ENCODE results near the gene SPTBN1.

The SPTBN1 gene

DNA sequence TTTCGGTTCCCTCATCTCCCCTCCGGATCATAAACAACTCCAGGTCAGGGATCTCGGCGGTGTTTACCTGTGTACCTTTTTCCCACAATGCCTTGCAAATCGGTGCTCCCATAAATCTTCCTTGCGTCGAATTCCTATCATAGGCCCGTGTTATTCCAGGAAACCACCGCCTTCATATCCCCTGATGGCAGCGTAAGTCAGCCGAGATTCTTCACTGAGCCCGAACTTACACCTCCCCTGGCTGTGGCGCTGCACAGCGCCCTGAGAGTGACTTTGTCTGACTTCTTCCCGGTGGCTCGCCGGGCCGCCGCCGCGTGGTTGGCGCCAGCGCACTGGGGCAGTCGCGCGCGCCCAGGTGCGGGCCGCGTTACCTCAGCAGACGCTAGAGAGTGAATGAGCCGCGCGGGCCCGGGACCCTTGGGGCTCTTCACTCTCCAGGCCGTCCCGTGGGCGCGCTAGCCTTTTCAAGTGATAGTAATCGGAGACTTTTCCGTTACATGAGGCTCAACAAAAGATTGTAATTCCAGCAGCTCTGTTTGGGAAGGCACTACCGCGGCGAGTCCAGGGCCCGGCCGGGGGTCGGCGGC, 101.6 kb downstream of the SPTBN1 start:
- DNase-seq, result peak; percentile 74

DNA sequence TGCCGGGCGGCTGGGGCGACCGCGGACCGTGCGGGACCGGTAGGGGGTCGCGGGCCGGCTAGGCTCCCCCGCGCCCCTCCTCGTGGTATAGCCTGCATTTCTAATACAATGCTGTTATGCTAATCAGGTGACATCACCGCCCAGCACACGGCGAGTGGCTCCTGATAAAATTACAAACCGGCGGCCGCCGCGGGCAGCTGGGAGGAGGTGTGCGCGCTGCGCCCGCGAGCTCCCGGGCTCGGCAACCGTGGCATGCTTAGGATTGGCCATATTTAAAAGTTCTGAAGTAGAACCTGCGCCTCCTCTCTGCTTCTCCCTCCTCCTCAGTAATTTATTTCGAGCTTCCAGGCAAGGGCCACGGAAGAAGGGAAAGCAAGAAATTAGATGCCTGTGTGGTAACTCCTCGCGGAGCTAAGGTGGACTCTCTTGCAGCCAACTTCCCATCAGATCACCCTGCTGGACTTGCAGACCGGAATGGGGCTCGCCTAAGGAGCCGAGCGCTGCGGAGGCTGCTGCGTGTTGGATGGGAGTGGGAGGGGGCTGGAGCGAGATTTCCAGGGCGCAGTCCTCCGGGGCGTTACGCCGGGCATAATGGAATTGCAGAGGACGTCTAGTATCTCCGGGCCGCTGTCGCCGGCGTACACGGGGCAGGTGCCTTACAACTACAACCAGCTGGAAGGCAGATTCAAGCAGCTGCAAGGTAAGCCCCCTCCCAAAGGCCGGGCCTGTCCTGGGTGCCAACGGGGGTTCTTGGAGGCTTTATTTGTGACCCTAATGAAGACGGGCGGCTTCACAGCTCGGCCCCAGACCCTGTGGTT, 102.3 kb downstream of the SPTBN1 start:
- peak; percentile 71 for DNase-seq

DNA sequence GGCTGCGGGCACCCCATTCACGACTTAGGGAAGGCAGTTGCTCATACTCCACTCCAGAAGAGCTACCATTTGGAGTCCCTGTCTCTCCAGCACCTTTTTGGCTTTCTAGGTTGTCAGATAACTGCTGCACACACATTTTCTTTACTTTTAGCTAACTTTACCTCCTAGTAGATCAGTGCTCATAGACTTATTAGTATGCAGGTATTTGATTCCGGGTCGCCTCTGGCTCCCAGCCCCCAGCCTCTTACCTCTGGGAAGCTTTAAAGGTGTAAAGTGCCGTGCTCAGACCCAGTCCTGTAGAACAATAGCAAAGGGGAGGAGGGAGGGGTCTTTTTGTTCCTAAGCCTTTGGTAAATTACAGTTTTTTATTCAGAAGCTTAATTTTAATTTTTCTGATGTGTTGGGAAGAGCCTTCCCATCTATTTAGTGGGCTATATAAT, 102.9 kb downstream of the SPTBN1 start:
- no peak for DNase-seq

DNA sequence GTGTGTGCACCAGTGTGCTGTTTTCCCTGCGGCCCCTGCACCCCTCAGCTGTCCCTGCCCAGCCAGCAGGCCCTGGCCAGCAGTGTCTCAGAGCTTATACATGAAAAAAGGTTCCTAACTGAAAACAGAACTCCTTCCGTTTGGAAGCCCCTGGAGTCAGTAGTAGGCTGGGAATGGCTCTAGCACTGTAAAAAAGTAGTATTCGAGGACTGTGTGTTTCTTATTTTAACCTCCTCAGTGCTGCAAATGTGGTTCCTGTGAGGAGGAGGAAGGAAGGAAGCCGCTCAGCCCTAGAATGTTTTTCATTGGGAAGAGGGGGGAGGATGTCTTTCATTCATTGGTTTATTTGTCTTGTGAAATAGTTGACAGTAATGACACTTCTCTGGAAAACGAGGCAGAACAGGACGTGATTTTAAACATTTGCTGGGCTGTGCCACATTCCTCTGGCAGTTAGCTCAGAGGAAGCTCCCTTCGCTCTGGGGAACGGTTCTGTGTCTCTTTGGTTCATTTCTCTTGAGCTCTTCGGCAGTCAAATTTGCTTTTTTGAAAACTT, 103.5 kb downstream of the SPTBN1 start:
- no peak for DNase-seq

DNA sequence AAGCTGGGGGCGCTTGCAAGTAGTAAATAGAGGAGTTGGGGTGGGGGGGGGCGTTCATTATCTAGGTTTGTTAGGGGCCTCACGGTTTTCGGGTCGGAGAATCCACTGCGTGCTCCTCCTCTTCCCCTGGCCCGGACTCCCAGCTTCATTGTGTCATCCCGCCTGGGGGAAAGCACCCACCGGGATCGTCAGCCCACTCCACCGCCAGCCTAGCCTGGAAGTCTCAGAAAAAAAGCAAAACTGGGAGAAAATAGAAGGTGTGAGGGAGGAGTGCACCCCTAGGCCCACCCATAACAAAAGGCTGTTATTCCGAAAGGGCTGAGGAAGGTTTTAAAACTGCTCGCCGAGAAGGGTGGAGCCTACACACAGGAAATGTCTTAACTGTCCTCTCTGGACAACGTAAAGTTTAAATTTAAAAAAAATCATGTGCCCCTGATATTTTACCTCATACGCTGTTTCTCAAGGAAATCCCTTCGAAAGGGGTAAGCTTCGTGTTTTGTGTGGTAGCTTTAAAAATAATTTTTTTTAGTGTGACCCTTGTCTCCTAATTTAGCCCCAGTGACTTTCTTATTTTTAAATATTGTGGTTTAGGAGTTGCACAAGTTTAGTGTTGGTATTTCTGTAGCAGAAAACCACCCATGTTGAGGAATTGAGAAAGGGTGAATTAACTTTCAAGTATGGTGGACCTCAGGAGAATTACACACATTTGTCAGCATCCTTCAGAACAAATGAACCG, 104.2 kb downstream of the SPTBN1 start:
- no peak for DNase-seq

DNA sequence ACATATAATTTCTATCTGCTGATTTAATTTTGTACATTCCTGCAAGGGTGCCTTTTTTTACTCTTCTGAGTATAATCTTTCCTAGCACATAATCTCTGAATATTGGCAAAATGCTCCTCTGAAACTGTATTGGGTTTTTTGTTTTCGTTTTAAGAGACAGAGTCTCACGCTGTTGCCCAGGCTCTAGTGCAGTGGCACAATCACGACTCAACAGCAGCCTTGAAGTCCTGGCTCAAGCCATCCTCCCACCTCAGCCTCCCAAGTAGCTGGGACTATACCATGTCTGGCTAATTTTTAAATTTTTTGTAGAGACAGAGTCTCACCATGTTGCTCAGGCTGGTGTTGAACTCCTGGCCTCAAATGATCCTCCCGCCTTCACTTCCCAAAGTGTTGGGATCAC, 104.9 kb downstream of the SPTBN1 start:
- DNase-seq, result no peak

DNA sequence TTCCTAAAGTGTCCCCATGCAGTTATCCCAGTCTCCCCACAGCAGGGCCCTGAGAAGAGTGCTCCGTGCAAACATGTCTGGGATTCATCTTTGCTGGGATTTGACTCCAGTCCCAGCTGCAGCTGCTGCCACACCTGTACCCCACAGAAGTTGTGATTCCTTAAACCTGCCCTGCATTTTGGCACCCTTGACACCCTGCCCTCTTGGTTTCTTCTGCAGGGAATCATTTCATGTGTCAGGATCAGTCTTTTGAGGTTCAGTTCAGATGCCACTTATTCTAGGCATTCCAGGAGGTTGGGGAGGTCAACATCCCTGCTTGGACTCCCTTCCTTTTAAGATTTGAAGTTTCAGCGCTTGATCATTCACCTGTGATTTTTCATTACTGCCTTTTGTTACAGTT, 108.3 kb downstream of the SPTBN1 start:
- DNase-seq, result no peak

DNA sequence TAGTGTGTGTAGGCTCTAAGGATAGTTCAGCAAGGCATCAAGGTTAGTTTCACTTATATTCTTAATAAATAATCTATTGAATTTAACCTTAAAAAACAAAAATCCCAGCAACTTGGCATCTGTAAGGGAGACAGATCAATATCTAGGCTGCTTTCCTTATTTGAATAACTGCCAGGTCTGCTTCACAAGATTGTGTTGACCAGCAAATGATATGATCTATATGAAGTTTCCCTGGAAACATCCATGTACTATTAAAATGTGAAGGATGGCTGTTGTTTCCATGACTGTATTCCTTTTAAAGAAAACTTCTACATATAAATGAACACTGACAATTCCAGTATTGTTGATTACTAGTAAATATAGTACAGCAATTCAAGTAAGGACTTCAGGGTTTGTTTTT, 109.4 kb downstream of the SPTBN1 start:
- DNase-seq, result no peak

DNA sequence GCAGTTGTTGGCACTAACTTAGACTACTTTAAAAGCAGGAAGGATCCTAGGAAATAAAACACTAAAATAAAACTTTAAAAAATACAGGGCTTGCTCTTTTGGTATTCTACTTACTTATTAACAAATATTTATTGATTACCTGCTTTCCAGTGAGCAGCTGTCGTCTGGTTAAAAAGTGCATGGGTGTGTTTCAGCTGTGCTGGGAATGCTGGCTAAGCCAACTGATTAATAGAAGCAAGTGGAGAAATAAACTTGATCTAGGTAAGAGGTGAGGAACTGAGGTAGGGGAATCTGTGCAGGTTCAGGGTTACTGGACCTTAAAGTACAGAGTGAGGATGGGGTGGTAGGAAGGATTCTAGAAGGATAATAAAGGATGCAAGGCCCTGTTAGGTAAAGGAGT, 110.8 kb downstream of the SPTBN1 start:
- DNase-seq, result no peak

DNA sequence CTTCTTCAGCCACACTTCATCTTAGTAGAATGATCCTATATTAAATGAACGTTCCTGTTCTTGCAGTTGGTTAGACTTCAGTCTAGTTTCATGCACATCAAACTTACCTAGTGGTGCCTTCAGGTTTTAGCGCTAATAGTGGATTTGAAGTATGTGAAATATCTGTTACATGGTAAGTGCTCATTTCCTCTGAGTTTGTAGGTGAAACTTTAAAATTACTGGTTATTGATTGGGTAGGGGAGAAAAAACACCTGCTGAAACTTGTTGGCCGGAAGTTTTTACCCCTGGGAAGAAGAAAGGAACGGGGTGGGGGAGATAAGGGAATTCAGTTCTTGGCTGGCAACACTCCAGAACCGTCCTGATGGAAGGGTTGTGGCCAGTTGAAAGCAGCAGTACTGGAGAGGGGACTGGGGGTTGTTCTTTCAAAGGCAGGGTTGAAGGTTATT, 112.8 kb downstream of the SPTBN1 start:
- no peak for DNase-seq

DNA sequence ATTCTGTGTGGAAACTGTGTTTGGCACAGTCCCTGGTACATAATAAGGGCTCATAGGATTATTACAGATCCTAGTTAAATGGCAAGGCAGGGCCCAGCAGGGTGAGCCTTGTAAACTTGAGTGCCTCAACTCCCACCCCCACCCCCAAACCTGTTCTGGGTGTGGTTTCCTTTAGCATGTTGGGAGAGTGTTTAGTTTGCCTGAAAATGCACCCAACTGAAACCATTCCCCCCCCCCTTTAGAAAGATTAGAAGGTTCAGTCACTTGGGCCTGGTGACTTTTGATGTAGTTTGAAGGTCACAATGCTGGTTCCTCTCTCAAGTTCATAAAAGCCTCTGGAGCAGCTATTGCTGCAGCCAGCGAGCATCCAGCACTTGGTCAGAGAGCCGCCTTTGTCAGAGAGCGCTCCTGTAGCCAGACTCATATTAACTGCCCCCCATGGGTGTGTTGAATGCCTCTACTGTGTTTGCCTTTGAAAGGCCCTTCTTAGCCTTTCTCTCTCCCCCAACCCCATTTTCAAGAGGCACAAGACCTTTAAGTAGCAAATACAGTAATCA, 113.7 kb downstream of the SPTBN1 start:
- DNase-seq, result no peak

DNA sequence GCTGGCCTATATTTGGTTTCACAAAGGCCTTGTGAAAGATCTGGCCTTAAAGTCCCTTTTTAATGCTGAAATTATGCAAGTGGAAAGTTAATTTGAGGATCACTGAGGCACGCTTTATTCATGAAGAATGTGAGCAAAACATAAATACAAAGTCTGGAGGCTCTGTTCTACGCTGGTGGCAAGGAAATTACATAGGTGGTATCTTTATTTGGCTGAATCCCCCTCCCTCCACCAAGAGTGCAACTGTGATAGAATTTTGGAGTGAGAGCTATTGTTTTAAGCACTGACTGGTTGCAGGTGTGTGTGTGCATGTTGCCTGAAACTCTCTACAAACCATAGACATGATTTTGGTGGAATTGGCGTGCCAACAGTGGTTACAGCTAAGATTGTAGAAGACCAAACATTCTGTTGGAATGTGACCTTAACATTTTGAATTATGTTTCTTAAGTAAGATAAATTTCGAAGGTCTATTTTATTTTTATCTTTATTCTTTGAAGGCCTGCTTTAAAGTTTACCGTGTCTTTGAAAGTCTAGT, 114.3 kb downstream of the SPTBN1 start:
- no peak for DNase-seq

DNA sequence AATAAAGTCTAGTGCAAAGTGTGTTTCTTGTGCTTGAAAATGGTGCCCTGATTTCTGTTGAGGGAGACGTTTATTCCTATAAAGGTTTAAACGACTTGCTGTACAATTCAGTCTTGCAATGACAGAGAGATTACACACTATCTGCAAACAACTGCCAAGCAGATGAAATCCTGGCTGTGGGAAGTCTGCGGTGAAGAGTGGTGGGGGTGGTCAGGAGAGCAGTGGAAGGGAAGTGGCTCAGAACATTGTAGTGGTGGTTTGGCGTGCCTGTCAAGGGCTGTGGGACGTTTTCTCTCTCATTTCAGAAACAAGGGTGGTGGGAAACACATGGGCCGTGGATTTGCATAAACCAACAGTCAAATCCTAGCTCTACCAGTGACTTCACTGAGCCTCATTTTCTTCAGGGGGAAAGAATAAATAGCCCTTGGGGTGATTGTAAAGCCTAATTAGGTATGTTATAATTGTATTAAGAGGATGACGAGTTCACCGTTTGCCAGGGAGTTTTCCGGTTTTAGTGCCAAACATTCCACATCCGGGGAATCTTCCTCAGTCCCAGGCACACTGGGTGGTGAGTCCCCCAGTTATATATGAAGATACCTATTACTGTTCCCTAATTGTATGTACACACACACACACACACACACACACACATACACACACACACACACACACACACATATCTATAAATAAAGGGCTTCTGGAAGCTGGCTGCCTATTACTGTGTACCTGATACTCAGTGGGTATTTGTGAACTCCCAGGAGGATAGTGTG, 115.0 kb downstream of the SPTBN1 start:
- DNase-seq, result peak; percentile 73

DNA sequence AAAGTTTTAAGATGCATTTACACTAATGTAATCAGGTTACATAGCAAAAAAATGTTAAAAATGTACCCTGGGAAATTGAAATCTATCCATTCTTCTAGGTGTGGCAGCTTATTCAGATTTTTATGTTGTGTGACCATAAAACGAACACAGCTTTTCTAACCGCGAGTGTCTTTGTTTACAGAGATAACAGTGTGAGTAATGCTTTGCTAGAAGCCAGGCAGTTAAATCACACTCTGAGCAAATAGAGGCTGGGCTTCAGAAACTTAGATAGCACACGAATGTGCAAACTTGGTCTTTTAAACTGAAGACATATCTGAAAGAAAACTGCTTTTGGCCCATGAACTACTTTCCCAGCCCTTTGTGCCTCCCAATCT, 116.1 kb downstream of the SPTBN1 start:
- peak; percentile 75 for DNase-seq

DNA sequence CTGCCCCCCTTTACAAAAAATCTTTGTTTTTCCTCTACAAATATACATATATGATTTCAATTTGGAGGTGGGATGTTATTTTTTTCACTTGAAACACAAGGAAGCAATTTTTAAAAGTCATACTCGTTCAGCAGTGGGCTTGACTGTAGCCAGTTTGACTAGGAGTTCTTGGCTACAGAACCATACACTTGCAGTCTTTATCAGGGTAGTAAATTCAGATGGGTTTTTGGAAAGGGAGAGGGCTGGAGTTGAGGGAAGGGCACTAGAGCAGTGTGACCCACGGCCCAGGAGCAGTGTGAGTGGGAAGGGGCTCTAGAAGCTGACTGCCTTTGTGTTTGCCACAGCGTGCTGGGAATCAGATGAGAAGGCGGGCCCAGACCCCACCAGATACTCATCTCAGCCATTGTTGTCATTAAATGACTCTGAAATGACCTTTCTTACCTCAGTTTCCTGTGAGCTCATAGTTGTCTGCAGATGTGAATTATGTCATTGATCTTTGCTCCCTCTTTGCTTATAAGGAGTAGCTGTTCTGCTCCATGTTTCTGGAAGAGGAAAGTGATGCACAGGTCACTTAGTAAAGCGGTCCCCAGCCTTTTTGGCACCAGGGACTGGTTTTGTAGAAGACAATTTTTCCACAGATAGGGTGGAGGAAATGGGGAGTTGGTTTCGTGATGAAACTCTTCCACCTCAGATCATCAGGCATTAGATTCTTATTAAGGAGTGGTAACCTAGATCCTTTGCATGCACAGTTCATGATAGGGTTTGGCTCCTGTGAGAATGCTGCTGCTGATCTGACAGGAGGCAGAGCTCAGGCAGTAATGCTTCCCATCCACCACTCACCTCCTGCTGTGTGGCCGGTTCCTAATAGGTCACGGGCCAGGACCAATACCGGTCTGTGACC, 116.8 kb downstream of the SPTBN1 start:
- peak; percentile 74 for DNase-seq

DNA sequence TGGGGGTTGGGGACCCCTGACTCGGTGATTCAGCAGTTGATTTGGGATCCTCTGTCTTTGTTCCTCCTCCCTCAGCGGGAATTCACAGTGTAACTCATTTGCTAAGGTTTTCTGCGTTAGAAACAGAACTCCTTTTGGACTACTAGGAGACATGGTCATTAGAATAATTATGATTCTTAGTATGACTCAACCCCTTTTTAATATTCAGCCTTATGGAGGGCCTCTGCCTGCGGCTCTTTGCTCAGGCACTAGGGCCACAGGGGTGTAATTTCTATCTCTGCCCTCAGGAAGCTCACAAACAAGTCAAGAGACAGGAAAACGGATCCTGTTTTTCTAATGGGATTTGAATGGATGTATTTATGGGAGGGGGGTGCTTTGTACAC, 117.4 kb downstream of the SPTBN1 start:
- DNase-seq, result no peak

DNA sequence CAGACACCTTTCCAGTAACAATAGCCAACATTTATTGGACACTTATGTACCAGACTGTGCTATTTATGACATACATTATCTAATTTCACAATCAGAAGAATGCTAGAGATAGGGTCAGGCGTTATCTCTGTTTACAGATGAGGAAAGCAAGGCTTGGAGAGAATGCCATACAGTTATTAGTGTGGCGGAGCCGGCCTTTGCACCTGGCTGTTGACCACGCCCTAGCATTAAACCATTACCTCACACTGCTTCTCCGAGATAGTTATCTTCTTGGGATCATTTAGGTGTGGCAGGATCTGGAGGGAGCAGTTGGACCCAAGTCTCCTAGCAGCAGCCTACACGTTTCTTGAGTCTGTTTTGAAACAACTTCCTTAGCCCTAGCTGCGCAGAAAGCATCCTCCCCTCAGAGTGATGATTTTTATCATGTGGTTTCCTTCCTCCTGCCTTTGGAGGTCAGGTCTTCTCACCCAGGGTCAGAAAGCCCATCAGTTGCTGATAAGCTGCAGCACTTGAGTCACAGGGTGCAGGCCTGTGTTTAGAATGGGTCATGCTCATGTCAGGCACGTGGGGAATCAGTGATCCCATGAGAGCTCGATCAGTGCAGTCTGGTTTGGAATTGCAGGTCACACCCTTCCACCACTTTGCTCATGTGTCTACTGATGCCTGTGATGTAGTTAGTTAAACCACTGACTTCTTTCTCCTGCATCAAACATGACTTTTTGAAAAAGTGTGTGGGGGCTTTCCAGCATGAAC, 118.2 kb downstream of the SPTBN1 start:
- DNase-seq, result peak; percentile 89

DNA sequence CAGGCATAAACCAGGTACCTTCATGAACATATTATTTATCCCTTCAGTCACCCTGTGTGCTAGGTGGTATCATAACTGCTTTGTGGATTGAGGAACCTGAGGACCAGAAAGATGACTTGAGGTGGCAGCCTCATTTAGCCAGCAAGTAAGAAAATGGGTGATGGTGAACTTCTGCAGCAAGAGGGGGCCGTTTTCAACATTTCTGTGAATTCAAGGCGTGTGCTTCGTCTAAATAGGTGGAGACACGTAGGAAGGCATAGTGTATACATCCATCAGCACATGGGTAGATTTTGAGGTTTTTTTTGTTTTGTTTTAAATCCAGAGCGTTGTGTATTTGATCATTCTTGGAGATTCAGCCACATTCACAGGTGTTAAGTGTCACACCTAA, 118.7 kb downstream of the SPTBN1 start:
- DNase-seq, result no peak

DNA sequence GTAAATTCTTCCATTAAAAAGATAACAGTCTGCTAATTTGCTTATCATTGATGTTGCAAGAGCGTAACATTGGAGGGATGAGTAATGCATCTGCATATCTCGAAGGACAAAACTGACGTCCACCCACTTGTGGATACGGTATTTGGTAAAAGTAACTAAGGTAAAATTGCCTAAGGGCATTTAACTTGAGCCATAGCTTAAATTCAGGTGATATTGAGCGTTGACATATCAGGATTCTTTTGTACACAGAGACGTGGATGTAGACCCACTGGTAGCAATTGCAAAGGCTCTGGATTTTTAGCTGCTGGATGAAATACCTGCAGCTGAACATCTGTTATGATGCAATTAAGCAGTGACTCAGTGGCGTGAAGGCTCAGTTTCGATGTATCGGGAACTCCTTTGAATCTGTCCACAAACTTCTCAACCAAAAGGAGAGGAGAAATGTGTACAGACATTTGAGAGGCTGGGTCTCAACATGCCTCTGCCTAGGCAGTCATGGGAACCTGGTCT, 119.3 kb downstream of the SPTBN1 start:
- DNase-seq, result no peak

DNA sequence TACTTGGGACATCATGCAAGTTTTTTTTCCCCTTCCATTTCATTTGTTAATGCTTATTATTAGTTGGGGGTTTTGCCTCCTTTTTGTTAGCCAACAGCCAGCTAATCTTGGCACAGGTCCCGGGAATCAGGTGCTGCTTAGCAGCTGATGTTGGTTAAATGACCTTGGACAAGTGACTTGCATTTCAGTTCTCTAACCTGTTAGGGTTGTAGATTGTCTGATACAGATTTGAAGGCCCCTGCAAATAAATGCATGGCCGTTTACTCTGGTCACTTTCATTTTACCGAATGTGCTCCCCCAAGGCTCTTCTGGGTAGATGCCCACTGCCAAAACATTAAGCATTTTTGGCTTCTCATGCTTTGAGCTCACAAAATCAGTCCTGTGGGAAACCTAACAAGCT, 120.9 kb downstream of the SPTBN1 start:
- DNase-seq, result no peak

Data from central memory CD4-positive, alpha-beta T cell (primary cell).